ENCODE results near the gene TUB.

The TUB gene

GRCh38 chr11:8045839-8046238 is 35.2 kb upstream of the TUB start:
- no peak for DNase-seq (ENCODE audit: low read depth, low spot score)

- no peak for DNase-seq (ENCODE audit: low read depth, low spot score)
These were observed 33.6 kb upstream of the TUB start for GRCh38 chr11:8047382-8047781.

DNA sequence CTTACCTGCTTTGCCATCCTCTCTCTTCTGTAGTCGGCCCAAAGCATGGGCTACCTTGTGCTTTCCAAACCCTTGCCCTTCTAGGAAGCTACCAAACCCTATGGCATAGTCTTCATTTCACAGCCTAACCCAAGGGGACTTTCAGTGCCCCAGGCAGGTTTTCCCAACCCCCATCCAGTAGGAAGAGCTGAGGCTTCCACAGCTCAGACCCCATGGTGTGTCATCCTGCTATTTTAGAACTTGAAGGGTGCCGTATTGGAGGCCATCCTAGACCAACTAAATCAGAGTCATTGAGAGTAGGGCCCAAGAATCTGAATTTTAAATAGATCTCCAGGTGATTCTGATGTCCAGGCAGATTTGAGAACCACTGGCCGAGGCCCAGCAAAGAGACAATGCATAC is 31.9 kb upstream of the TUB start:
- DNase-seq (ENCODE audit: low read depth, low spot score), result no peak

- no peak for DNase-seq (ENCODE audit: low read depth, low spot score)
These were observed 25.7 kb upstream of the TUB start for GRCh38 chr11:8055091-8055835.

- no peak for DNase-seq (ENCODE audit: low read depth, low spot score)
These were observed 25.0 kb upstream of the TUB start for GRCh38 chr11:8055836-8056526.

- DNase-seq (ENCODE audit: low read depth, low spot score), result no peak
These were observed 24.1 kb upstream of the TUB start for GRCh38 chr11:8056810-8057463.

GRCh38 chr11:8058216-8058615 is 22.8 kb upstream of the TUB start:
- no peak for DNase-seq (ENCODE audit: low read depth, low spot score)

DNA sequence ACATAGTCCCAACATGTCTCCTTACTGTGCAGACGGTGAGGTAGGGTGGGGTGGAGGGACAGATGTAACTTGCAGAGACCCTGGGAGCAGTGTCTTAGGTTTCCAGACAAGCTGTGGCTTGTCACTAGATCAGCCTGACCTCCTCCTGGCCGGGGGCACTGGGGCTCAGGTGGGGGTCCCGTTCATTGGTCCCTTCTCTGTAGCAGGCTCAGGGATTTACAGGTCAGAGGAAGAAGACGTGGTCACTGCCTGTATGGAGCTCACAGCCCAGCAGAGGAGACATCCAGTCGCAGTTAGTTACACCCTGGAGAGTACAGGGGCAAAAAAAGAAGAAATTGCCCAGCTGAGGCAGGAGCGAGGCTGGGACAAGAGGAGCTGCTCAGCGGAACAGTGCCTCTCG is 22.0 kb upstream of the TUB start:
- no peak for DNase-seq (ENCODE audit: low read depth, low spot score)

DNA sequence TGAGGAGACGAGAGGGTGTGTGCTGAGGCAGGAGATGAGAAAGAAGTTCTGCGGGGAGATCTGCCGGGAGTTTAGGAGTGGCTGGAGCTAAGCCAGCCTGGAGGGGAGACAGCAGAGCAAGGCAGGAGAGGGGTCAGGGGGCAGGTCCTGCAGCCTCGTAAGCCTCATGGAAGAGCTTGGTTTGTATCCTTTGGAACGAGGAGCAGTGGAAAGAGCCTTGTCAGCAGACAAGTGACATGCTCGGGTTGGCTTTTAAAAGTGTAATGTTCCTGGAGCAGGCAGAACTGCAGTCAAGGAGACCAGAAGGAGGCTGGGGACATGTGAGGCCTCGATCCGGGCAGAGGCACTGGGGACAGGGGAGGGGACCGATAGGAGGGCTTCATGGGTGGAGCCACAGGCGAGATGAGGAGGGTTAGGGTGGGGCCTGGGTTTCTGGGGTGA is 21.4 kb upstream of the TUB start:
- DNase-seq (ENCODE audit: low read depth, low spot score), result no peak

DNA sequence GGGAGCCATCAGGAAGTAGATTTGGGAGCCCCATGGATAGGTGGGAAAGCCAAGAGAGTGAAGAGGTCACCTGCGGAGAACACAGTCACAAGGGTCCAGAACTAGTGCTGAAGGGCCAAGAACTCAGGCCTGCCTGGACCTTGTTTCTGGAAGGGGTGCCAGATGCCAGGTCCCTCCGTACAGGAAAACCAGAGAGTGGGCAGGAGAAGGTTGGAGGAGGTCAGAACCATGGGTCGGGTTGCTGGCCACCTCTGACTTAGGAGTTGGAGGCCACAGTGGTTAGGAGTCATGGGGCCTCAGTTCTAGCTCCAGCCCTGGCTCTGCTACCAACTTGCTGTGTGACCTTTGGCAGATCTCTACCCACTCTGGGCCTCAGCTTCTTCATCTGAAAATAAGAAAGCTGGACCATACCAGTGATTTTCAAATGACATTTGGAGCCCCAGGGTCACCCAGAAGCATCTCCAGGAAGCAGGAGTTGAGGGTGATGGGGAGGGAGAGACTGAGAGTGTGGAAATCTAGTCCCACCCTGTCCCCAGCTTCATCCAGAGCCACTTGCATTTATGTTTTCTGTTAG is 20.8 kb upstream of the TUB start:
- DNase-seq (ENCODE audit: low read depth, low spot score), result no peak

GRCh38 chr11:8060801-8061554 is 20.0 kb upstream of the TUB start:
- no peak for DNase-seq (ENCODE audit: low read depth, low spot score)

GRCh38 chr11:8061555-8062428 is 19.2 kb upstream of the TUB start:
- no peak for DNase-seq (ENCODE audit: low read depth, low spot score)

DNA sequence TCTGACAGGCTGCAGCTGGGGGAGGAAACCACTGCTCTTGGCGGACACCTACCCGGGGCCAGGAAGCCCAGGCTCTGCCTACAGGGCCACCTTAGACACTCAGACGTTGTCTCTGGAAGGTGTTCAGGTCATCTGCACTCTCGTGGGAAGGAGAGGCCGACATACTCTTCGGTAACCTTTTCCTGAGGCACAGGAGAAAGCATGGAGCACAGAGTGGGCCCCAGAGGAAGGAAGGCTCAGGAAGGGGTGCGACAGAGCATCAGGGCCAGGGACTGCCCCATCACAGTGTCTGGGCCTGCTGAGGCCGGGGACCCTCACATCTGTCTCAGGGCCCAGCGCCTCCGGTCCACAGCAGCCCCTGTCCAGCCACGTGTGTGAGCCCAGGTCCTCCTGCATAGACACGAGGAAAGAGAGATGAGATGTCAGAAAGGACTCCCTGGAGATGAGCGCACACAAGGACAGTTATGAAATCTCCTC is 18.2 kb upstream of the TUB start:
- DNase-seq (ENCODE audit: low read depth, low spot score), result no peak

GRCh38 chr11:8063324-8063723 is 17.7 kb upstream of the TUB start:
- no peak for DNase-seq (ENCODE audit: low read depth, low spot score)

DNA sequence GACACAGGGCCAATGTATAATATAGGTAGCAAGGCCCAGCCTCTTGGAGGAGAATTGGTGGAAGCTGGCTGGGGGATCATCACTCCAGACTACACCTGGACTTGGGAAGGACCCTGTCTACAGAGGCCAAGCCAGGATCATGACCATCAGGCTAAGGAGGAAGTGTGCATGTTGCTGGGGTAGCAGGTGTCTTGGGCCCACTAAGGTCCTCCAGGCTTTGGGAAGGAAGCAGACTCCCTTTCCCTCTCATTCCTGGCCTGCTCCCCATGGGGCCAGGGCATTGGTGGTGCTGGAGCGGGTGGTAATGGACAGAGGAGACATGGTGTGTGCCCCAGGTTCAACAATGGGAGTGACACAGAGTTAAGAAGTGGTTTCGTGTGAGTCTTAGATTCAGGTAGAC is 16.0 kb upstream of the TUB start:
- no peak for DNase-seq (ENCODE audit: low read depth, low spot score)

- DNase-seq (ENCODE audit: low read depth, low spot score), result no peak
These were observed 14.7 kb upstream of the TUB start for GRCh38 chr11:8066036-8066910.

DNA sequence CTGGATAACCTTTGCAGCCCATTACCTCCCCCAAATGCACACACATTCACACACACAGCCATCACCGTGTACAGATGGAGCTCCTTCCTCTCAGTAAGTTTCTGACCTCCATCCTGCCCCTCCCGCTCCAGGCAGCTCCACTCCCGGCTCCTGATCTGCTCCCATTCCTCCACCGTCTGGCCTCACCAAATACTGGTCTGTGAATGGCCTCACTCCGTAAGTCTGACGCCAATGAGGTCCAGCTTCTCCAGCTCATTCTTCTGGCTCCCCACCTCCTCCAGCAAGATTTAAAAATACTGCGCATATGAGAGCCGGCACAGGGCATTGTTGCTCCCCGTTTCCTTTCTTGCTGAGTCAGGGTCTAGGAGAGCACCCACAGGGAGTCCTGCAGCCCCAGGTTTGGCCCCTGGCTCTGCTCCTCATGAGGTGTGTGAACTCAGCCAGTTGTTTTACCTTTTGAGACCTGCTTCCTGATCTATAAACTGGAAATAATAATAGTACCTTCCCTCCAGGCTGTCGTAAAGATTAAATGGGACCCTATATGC is 14.0 kb upstream of the TUB start:
- DNase-seq (ENCODE audit: low read depth, low spot score), result no peak

DNA sequence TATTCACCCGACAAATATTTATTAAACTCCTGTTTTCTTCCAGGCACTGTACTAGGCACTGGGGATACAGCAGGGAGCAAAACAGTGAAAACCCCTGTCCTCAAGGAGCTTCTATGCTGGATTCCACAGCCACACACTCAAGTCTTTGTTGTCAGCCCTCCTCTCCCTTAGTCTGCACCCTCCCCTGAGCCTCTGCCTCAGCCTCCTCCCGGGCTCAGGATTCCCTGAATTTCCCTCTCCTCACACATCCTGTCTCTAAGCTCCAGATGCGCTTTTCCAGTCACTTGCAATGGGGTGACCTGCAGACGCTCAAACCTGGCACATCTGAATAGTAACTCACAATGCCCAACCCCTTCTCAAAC is 13.5 kb upstream of the TUB start:
- DNase-seq (ENCODE audit: low read depth, low spot score), result no peak

DNA sequence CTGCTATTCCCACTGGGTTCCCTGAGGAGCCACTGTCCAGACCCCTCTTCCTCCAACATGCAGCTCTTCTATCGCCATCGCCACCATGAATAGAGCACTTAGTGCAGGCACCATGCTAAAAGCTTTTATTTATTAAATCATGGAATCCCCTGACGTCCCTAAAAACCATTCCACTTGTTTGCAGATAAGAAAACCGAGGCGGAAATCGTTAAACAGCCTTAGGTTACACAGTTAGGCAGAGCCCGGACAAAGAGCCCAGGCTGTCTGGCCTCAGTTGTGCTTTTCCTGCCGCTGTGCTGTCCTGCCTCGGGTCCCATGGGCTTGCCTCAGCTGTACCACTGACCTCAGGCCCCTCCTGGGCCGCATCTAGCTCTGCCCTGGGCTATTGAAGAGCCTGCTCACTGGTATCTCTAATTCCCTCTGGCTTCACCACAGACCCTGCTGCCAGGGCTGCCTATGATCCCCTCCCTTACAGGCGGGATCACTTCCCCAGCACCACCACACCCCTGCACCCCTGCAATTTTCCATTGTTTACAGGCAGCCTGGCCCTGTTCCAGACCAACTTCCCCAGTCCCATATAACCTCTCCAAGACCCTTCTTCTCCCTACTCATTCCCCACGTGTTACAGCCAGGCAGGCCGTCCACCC is 13.0 kb upstream of the TUB start:
- DNase-seq (ENCODE audit: low read depth, low spot score), result no peak
